B cell (primary cell): ENCODE data around the gene FBN2. TPM values are rescaled to one million over a fixed set of nuclear protein-coding genes. Genes with fewer than 3 reads are reported as not detected.

ENCODE experiments used
- ATAC-seq: fragments of 200-7000 bp; cut with Tn5 transposase; one replicate; pipeline ENCODE4 v1.10.0; 2021; ENCODE audit warnings: low read depth, mild to moderate bottlenecking, moderate number of reproducible peaks, moderate library complexity
- CTCF ChIA-PET: fragments of 350-600 bp; sonication (Branson Sonifier 250); formaldehyde crosslinking; loops from one replicate; lab custom pipeline; 2021; ENCODE audit warnings: antibody characterized with exemption, inconsistent platforms; lab: Charles Lee
- POLR2A ChIA-PET: fragments of 350-600 bp; sonication (Branson Sonifier 250); formaldehyde crosslinking; loops from one replicate; lab custom pipeline; 2021; ENCODE audit warnings: antibody characterized with exemption; lab: Charles Lee
- DNase-seq: peaks from one replicate; pipeline ENCODE4 v3.0.0; 2013
- H2AFZ ChIP-seq: 2 replicates; pipeline ENCODE4 v1.6.1; 2012; ENCODE audit warnings: mild to moderate bottlenecking, low read depth, low read length; ENCODE audit not compliant: insufficient read depth, poor library complexity, severe bottlenecking
- H3K27ac ChIP-seq, 2 donors: 1 replicate in 1 of 2; 2 replicates in 1 of 2; pipeline ENCODE4 v1.5.1; 2012 to 2013; ENCODE audit warnings: low read length in 2 of 2, mild to moderate bottlenecking in 2 of 2, moderate library complexity in 1 of 2
- H3K27me3 ChIP-seq, 4 experiments: fragments of 200-600 bp in 1 of 4; sonication (generic) in 1 of 4; replicated peaks in 1 of 4; 1 replicate in 2 of 4; 2 replicates in 2 of 4; pipeline versions ENCODE4 v1.6.1 to v1.7.0; 2013 to 2016; ENCODE audit warnings: low read length in 3 of 4, mild to moderate bottlenecking in 2 of 4, mixed read lengths in 1 of 4, moderate library complexity in 1 of 4; ENCODE audit not compliant: insufficient read depth in 4 of 4, control insufficient read depth in 3 of 4; ENCODE audit errors: control extremely low read depth in 1 of 4
- H3K36me3 ChIP-seq, 2 experiments: replicated peaks in 1 of 2; 1 replicate in 1 of 2; 2 replicates in 1 of 2; pipeline versions ENCODE4 v1.6.1 to v1.7.1; 2013; ENCODE audit warnings: low read length in 1 of 2; ENCODE audit not compliant: insufficient read depth in 2 of 2, control insufficient read depth in 1 of 2; ENCODE audit errors: control extremely low read depth in 1 of 2, extremely low read depth in 1 of 2
- H3K4me1 ChIP-seq, 2 donors: fragments of 200-600 bp in 1 of 2; sonication (generic) in 1 of 2; 1 replicate in 1 of 2; 2 replicates in 1 of 2; pipeline versions ENCODE4 v1.5.1 to v1.6.1; 2013 to 2017; ENCODE audit warnings: low read length in 2 of 2; ENCODE audit not compliant: control insufficient read depth in 2 of 2, insufficient read depth in 2 of 2
- H3K4me2 ChIP-seq: replicated peaks from 2 replicates; pipeline ENCODE3; 2012; ENCODE audit warnings: mild to moderate bottlenecking, low read depth, low read length; ENCODE audit not compliant: poor library complexity, severe bottlenecking
- H3K4me3 ChIP-seq, 5 experiments: fragments of 200-600 bp in 1 of 5; sonication (generic) in 1 of 5; 1 replicate in 3 of 5; 2 replicates in 2 of 5; pipeline versions ENCODE4 v1.5.1 to v1.7.0; 2011 to 2016; ENCODE audit warnings: low read length in 4 of 5, mild to moderate bottlenecking in 4 of 5, low read depth in 2 of 5, control low read depth in 1 of 5, moderate library complexity in 1 of 5; ENCODE audit not compliant: insufficient read depth in 1 of 5; ENCODE audit errors: control extremely low read depth in 1 of 5, extremely low read depth in 1 of 5
- H3K79me2 ChIP-seq: fragments of 200-600 bp; sonication (generic); one replicate; pipeline ENCODE4 v1.6.0; 2016; ENCODE audit warnings: low read length; ENCODE audit not compliant: control insufficient read depth, insufficient read depth
- H3K9ac ChIP-seq: fragments of 200-600 bp; sonication (generic); 2 replicates; pipeline ENCODE4 v1.6.1; 2017; ENCODE audit warnings: mild to moderate bottlenecking, low read length, moderate library complexity
- H3K9me3 ChIP-seq, 3 donors: one replicate each; pipeline versions ENCODE4 v1.6.1 to v1.7.1; 2013; ENCODE audit warnings: low read length in 2 of 3; ENCODE audit not compliant: control insufficient read depth in 2 of 3, insufficient read depth in 1 of 3; ENCODE audit errors: control extremely low read depth in 1 of 3
- H4K20me1 ChIP-seq: 2 replicates; pipeline ENCODE4 v1.6.0; 2012; ENCODE audit warnings: mild to moderate bottlenecking, low read length; ENCODE audit not compliant: insufficient read depth, control insufficient read depth, poor library complexity, severe bottlenecking
- H3K27ac Mint-ChIP-seq: one replicate; pipeline ENCODE4 v1.8.0; 2021; ENCODE audit warnings: mixed read lengths
- H3K27me3 Mint-ChIP-seq: one replicate; pipeline ENCODE4 v1.8.0; 2021; ENCODE audit warnings: mixed read lengths
- H3K4me1 Mint-ChIP-seq: one replicate; pipeline ENCODE4 v1.8.0; 2021; ENCODE audit warnings: mixed read lengths
- H3K4me3 Mint-ChIP-seq: one replicate; pipeline ENCODE4 v1.8.0; 2021; ENCODE audit warnings: mixed read lengths
- H3K9me3 Mint-ChIP-seq: one replicate; pipeline ENCODE4 v1.8.0; 2022; ENCODE audit warnings: mixed read lengths; ENCODE audit not compliant: insufficient read depth
- CTCF ChIP-seq: fragments of 200-600 bp; IDR thresholded peaks from one replicate; pipeline ENCODE4 v1.8.0; 2022; ENCODE audit warnings: antibody characterized with exemption, mild to moderate bottlenecking
- EZH2 ChIP-seq: IDR thresholded peaks from 2 replicates; pipeline ENCODE4 v1.6.1; 2012; ENCODE audit warnings: borderline replicate concordance, low read depth, mild to moderate bottlenecking, moderate library complexity, low read length; ENCODE audit not compliant: insufficient read depth, poor library complexity, severe bottlenecking
- WGBS: methylation state at CpG from one replicate; pipeline ENCODE4 v1.1.5; 2013; ENCODE audit warnings: missing lambda C conversion rate; ENCODE audit not compliant: insufficient coverage; 5-methylcytosine and 5-hydroxymethylcytosine counted together
- intact Hi-C: fragments of 100-400 bp; cut with micrococcal nuclease; formaldehyde crosslinking; loops from one replicate; pipeline ENCODE4 v1.10.0; 2022
- polyA plus RNA-seq: library from polyadenylated mRNA; depleted of rRNA; stranded (reverse); fragments of >200 nt; gene quantifications from 2 replicates; pipeline ENCODE4 v1.2.3, GENCODE V29; 2012
- total RNA-seq, 2 donors: library from RNA; stranded (reverse); fragments of 120-200 nt in 1 of 2; gene quantifications; 1 replicate in 1 of 2; 2 replicates in 1 of 2; pipeline versions ENCODE4 v1.2.3 to v1.2.4, GENCODE V29; 2013 to 2022

FBN2 gene
- total and polyA plus RNA-seq, 2 donors (not counting 1 experiment from before 2014, with no cell fraction given): 0.03 TPM; not detected in 1

DNA sequence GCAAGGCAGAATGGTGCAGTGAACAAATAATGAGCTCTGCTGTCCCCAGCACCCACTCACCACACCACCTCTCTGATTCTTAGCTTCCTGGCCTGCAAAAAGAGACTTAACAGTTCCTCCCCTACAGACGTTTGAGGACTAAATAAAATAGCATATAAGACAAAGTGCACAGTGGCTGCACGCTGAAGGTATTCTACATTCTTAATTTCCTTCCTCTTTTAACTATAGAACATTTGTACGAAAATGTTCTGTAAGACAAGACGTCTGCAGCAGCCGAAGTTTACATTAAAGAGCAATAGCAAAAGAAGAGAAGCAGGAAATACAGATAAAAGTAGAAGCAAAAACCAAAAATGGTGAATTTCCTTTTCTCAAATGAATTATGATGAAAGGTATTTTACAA lies 15.7 kb downstream of the FBN2 start:
- Histone ChIP-seq H3K36me3 (no peaks in the 10 kb centered on the region), H3K9me3 (no peaks in the 10 kb centered on the region), H3K4me1 (no peaks in the 10 kb centered on the region), H3K9ac (no peak overlapping the region), H4K20me1 (no peaks in the 10 kb centered on the region), H3K4me3 (no peak overlapping the region), H3K79me2 (no peaks in the 10 kb centered on the region), H2AFZ (no peak overlapping the region), H3K4me2 (no peak overlapping the region), H3K27me3 (no peaks in the 10 kb centered on the region), H3K27ac (no peak overlapping the region)
- ATAC-seq (no peak), DNase-seq (no peak)
- WGBS: no CpG with 5 or more reads among the region's 5 CpGs
- H3K4me3 Mint-ChIP-seq: no peak overlapping the region
- no peak overlapping the region for H3K27ac Mint-ChIP-seq
- no peak for TF ChIP-seq CTCF
- no peak for TF ChIP-seq EZH2
- intact Hi-C loops: no loop called here
- POLR2A ChIA-PET: no interaction called here
- no peaks in the 10 kb centered on the region for H3K27me3 Mint-ChIP-seq
- CTCF ChIA-PET: no interaction called here
- H3K4me1 Mint-ChIP-seq: no peaks in the 10 kb centered on the region
- H3K9me3 Mint-ChIP-seq: no peaks in the 10 kb centered on the region

GRCh38 chr5:128519827-128520226 lies 18.2 kb downstream of the FBN2 start:
- intact Hi-C loops: no loop called here
- no peak overlapping the region for H3K4me3 ChIP-seq
- Mint-ChIP-seq H3K4me3 (no peak overlapping the region), H3K4me1 (no peaks in the 10 kb centered on the region), H3K27ac (no peak overlapping the region), H3K27me3 (no peaks in the 10 kb centered on the region), H3K9me3 (no peaks in the 10 kb centered on the region)
- H3K36me3 ChIP-seq: no peaks in the 10 kb centered on the region
- H3K27ac ChIP-seq: no peak overlapping the region
- no peak overlapping the region for H2AFZ ChIP-seq
- H3K4me2 ChIP-seq: no peak overlapping the region
- H3K27me3 ChIP-seq: no peaks in the 10 kb centered on the region
- TF ChIP-seq CTCF (no peak), EZH2 (no peak)
- H3K9me3 ChIP-seq: no peaks in the 10 kb centered on the region
- ChIA-PET CTCF (no interaction called here), POLR2A (no interaction called here)
- H3K9ac ChIP-seq: no peak overlapping the region
- no peak for ATAC-seq
- H4K20me1 ChIP-seq: no peaks in the 10 kb centered on the region
- H3K79me2 ChIP-seq: no peaks in the 10 kb centered on the region
- DNase-seq: no peak
- WGBS: no CpG with 5 or more reads among the region's 1 CpG
- H3K4me1 ChIP-seq: no peaks in the 10 kb centered on the region
